GM18502 (cell line): Measurements from ENCODE around the gene GPR161.

ENCODE experiments used
- ATAC-seq: cut with Tn5 transposase; IDR thresholded peaks from one replicate; pipeline ENCODE4 v1.9.1; 2021; ENCODE audit warnings: mild to moderate bottlenecking; ENCODE audit not compliant: unreplicated experiment, poor library complexity

Gene GPR161

GRCh38 chr1:168053681-168054080 is 83.0 kb downstream of the GPR161 start:
- ATAC-seq = no peak

GRCh38 chr1:168050880-168051279 is 85.8 kb downstream of the GPR161 start:
- ATAC-seq = no peak

- no peak for ATAC-seq
Measured at GRCh38 chr1:168050307-168050706, 86.4 kb downstream of the GPR161 start.

GRCh38 chr1:168045311-168045710 is 91.4 kb downstream of the GPR161 start:
- ATAC-seq = no peak

- ATAC-seq = no peak
Measured at GRCh38 chr1:168042362-168042761, 94.4 kb downstream of the GPR161 start.

- no peak for ATAC-seq
Measured at GRCh38 chr1:168035345-168035744, 101.4 kb downstream of the GPR161 start.

GRCh38 chr1:168032029-168032428 is 104.7 kb downstream of the GPR161 start:
- no peak for ATAC-seq

GRCh38 chr1:168031627-168032026 is 105.1 kb downstream of the GPR161 start:
- no peak for ATAC-seq

GRCh38 chr1:168031198-168031597 is 105.5 kb downstream of the GPR161 start:
- no peak for ATAC-seq
